Measurements from ENCODE around the gene SH2D5.

The SH2D5 gene

GRCh38 chr1:20712215-20712577, 20.3 kb downstream of the SH2D5 start:
- no peak overlapping the region for H3K9ac ChIP-seq (ENCODE audit: low read length in 5 of 5)
- no peaks in the 10 kb centered on the region for H3K9me3 ChIP-seq (ENCODE audit: control insufficient read depth in 5 of 5, low read length in 5 of 5)
- H3K4me3 ChIP-seq (ENCODE audit: low read depth in 1 of 5, low read length in 5 of 5): no peak overlapping the region
- no peak overlapping the region for H3K27ac ChIP-seq (ENCODE audit: low read depth, low read length)
- H3K4me1 ChIP-seq (ENCODE audit: control insufficient read depth in 5 of 5, insufficient read depth in 5 of 5, low read length in 5 of 5): peaks cover 0 to 3% (median under 1%) of the 10 kb centered on the region in 5 donors
- no peaks in the 10 kb centered on the region for H3K36me3 ChIP-seq (ENCODE audit: control insufficient read depth in 5 of 5, insufficient read depth in 5 of 5, low read length in 5 of 5)
- peaks cover 10 to 25% (median 14%) of the 10 kb centered on the region in 5 donors for H3K27me3 ChIP-seq (ENCODE audit: control insufficient read depth in 5 of 5, insufficient read depth in 4 of 5, low read length in 5 of 5)

GRCh38 chr1:20711285-20712214, 21.0 kb downstream of the SH2D5 start:
- Histone ChIP-seq H3K9me3 (ENCODE audit: control insufficient read depth in 5 of 5, low read length in 5 of 5) (no peaks in the 10 kb centered on the region), H3K4me3 (ENCODE audit: low read depth in 1 of 5, low read length in 5 of 5) (no peak overlapping the region), H3K27me3 (ENCODE audit: control insufficient read depth in 5 of 5, insufficient read depth in 4 of 5, low read length in 5 of 5) (peaks cover 7 to 21% (median 14%) of the 10 kb centered on the region in 5 donors), H3K4me1 (ENCODE audit: control insufficient read depth in 5 of 5, insufficient read depth in 5 of 5, low read length in 5 of 5) (no peaks in the 10 kb centered on the region), H3K9ac (ENCODE audit: low read length in 5 of 5) (no peak overlapping the region), H3K27ac (ENCODE audit: low read depth, low read length) (no peak overlapping the region), H3K36me3 (ENCODE audit: control insufficient read depth in 5 of 5, insufficient read depth in 5 of 5, low read length in 5 of 5) (no peaks in the 10 kb centered on the region)

- no peak overlapping the region for H3K27ac ChIP-seq (ENCODE audit: low read depth, low read length)
- no peaks in the 10 kb centered on the region for H3K9me3 ChIP-seq (ENCODE audit: control insufficient read depth in 5 of 5, low read length in 5 of 5)
- no peaks in the 10 kb centered on the region for H3K36me3 ChIP-seq (ENCODE audit: control insufficient read depth in 5 of 5, insufficient read depth in 5 of 5, low read length in 5 of 5)
- H3K27me3 ChIP-seq (ENCODE audit: control insufficient read depth in 5 of 5, insufficient read depth in 4 of 5, low read length in 5 of 5): peaks cover 3 to 17% (median 13%) of the 10 kb centered on the region in 5 donors
- H3K4me3 ChIP-seq (ENCODE audit: low read depth in 1 of 5, low read length in 5 of 5): no peak overlapping the region
- no peak overlapping the region for H3K9ac ChIP-seq (ENCODE audit: low read length in 5 of 5)
- no peaks in the 10 kb centered on the region for H3K4me1 ChIP-seq (ENCODE audit: control insufficient read depth in 5 of 5, insufficient read depth in 5 of 5, low read length in 5 of 5)
Measured at GRCh38 chr1:20710469-20711284, 21.8 kb downstream of the SH2D5 start.

GRCh38 chr1:20709868-20710267, 22.6 kb downstream of the SH2D5 start:
- no peak overlapping the region for H3K27ac ChIP-seq (ENCODE audit: low read depth, low read length)
- peaks cover 3 to 12% (median 9%) of the 10 kb centered on the region in 5 donors for H3K27me3 ChIP-seq (ENCODE audit: control insufficient read depth in 5 of 5, insufficient read depth in 4 of 5, low read length in 5 of 5)
- H3K36me3 ChIP-seq (ENCODE audit: control insufficient read depth in 5 of 5, insufficient read depth in 5 of 5, low read length in 5 of 5): no peaks in the 10 kb centered on the region
- H3K9ac ChIP-seq (ENCODE audit: low read length in 5 of 5): no peak overlapping the region
- no peaks in the 10 kb centered on the region for H3K9me3 ChIP-seq (ENCODE audit: control insufficient read depth in 5 of 5, low read length in 5 of 5)
- no peaks in the 10 kb centered on the region for H3K4me1 ChIP-seq (ENCODE audit: control insufficient read depth in 5 of 5, insufficient read depth in 5 of 5, low read length in 5 of 5)
- no peak overlapping the region for H3K4me3 ChIP-seq (ENCODE audit: low read depth in 1 of 5, low read length in 5 of 5)

GRCh38 chr1:20708891-20709290, 23.6 kb downstream of the SH2D5 start:
- no peaks in the 10 kb centered on the region for H3K9me3 ChIP-seq (ENCODE audit: control insufficient read depth in 5 of 5, low read length in 5 of 5)
- no peak overlapping the region for H3K4me3 ChIP-seq (ENCODE audit: low read depth in 1 of 5, low read length in 5 of 5)
- H3K9ac ChIP-seq (ENCODE audit: low read length in 5 of 5): no peak overlapping the region
- H3K36me3 ChIP-seq (ENCODE audit: control insufficient read depth in 5 of 5, insufficient read depth in 5 of 5, low read length in 5 of 5): no peaks in the 10 kb centered on the region
- H3K27me3 ChIP-seq (ENCODE audit: control insufficient read depth in 5 of 5, insufficient read depth in 4 of 5, low read length in 5 of 5): peaks cover 3 to 12% (median 9%) of the 10 kb centered on the region in 5 donors
- H3K4me1 ChIP-seq (ENCODE audit: control insufficient read depth in 5 of 5, insufficient read depth in 5 of 5, low read length in 5 of 5): no peaks in the 10 kb centered on the region
- H3K27ac ChIP-seq (ENCODE audit: low read depth, low read length): no peak overlapping the region

- Histone ChIP-seq H3K9ac (ENCODE audit: low read length in 5 of 5) (no peak overlapping the region), H3K36me3 (ENCODE audit: control insufficient read depth in 5 of 5, insufficient read depth in 5 of 5, low read length in 5 of 5) (no peaks in the 10 kb centered on the region), H3K4me3 (ENCODE audit: low read depth in 1 of 5, low read length in 5 of 5) (no peak overlapping the region), H3K27me3 (ENCODE audit: control insufficient read depth in 5 of 5, insufficient read depth in 4 of 5, low read length in 5 of 5) (peaks cover 3 to 12% (median 7%) of the 10 kb centered on the region in 5 donors), H3K9me3 (ENCODE audit: control insufficient read depth in 5 of 5, low read length in 5 of 5) (no peaks in the 10 kb centered on the region), H3K27ac (ENCODE audit: low read depth, low read length) (no peak overlapping the region), H3K4me1 (ENCODE audit: control insufficient read depth in 5 of 5, insufficient read depth in 5 of 5, low read length in 5 of 5) (no peaks in the 10 kb centered on the region)
Measured at GRCh38 chr1:20708057-20708456, 24.4 kb downstream of the SH2D5 start.

- Histone ChIP-seq H3K4me1 (ENCODE audit: control insufficient read depth in 5 of 5, insufficient read depth in 5 of 5, low read length in 5 of 5) (no peaks in the 10 kb centered on the region), H3K27ac (ENCODE audit: low read depth, low read length) (no peak overlapping the region), H3K4me3 (ENCODE audit: low read depth in 1 of 5, low read length in 5 of 5) (no peak overlapping the region), H3K27me3 (ENCODE audit: control insufficient read depth in 5 of 5, insufficient read depth in 4 of 5, low read length in 5 of 5) (peaks cover 3 to 12% (median 7%) of the 10 kb centered on the region in 5 donors), H3K9me3 (ENCODE audit: control insufficient read depth in 5 of 5, low read length in 5 of 5) (no peaks in the 10 kb centered on the region), H3K36me3 (ENCODE audit: control insufficient read depth in 5 of 5, insufficient read depth in 5 of 5, low read length in 5 of 5) (no peaks in the 10 kb centered on the region), H3K9ac (ENCODE audit: low read length in 5 of 5) (no peak overlapping the region)
Measured at GRCh38 chr1:20706841-20707240, 25.7 kb downstream of the SH2D5 start.

GRCh38 chr1:20705203-20705755, 27.2 kb downstream of the SH2D5 start:
- Histone ChIP-seq H3K27ac (ENCODE audit: low read depth, low read length) (no peak overlapping the region), H3K36me3 (ENCODE audit: control insufficient read depth in 5 of 5, insufficient read depth in 5 of 5, low read length in 5 of 5) (no peaks in the 10 kb centered on the region), H3K4me1 (ENCODE audit: control insufficient read depth in 5 of 5, insufficient read depth in 5 of 5, low read length in 5 of 5) (no peaks in the 10 kb centered on the region), H3K9ac (ENCODE audit: low read length in 5 of 5) (no peak overlapping the region), H3K9me3 (ENCODE audit: control insufficient read depth in 5 of 5, low read length in 5 of 5) (no peaks in the 10 kb centered on the region), H3K27me3 (ENCODE audit: control insufficient read depth in 5 of 5, insufficient read depth in 4 of 5, low read length in 5 of 5) (peaks cover 0 to 7% (median 2%) of the 10 kb centered on the region in 5 donors), H3K4me3 (ENCODE audit: low read depth in 1 of 5, low read length in 5 of 5) (no peak overlapping the region)

GRCh38 chr1:20704390-20705202, 27.9 kb downstream of the SH2D5 start:
- Histone ChIP-seq H3K27ac (ENCODE audit: low read depth, low read length) (no peak overlapping the region), H3K27me3 (ENCODE audit: control insufficient read depth in 5 of 5, insufficient read depth in 4 of 5, low read length in 5 of 5) (peaks cover 0 to 1% (median 0%) of the 10 kb centered on the region in 5 donors), H3K4me1 (ENCODE audit: control insufficient read depth in 5 of 5, insufficient read depth in 5 of 5, low read length in 5 of 5) (no peaks in the 10 kb centered on the region), H3K9ac (ENCODE audit: low read length in 5 of 5) (no peak overlapping the region), H3K4me3 (ENCODE audit: low read depth in 1 of 5, low read length in 5 of 5) (no peak overlapping the region), H3K9me3 (ENCODE audit: control insufficient read depth in 5 of 5, low read length in 5 of 5) (no peaks in the 10 kb centered on the region), H3K36me3 (ENCODE audit: control insufficient read depth in 5 of 5, insufficient read depth in 5 of 5, low read length in 5 of 5) (no peaks in the 10 kb centered on the region)
